SKM-1 (cell line): ENCODE results near the gene DBNL.
"Not testable (repeated sequence)": the region's sequence is repeated elsewhere in the genome, so short reads cannot be mapped to it uniquely, and the experiment has no call there.

Experiments used
- DNase-seq: peaks from one replicate; lab custom pipeline; 2025; ENCODE audit not compliant: unreplicated experiment; lab: John Stamatoyannopoulos, UW

Gene DBNL

DNA sequence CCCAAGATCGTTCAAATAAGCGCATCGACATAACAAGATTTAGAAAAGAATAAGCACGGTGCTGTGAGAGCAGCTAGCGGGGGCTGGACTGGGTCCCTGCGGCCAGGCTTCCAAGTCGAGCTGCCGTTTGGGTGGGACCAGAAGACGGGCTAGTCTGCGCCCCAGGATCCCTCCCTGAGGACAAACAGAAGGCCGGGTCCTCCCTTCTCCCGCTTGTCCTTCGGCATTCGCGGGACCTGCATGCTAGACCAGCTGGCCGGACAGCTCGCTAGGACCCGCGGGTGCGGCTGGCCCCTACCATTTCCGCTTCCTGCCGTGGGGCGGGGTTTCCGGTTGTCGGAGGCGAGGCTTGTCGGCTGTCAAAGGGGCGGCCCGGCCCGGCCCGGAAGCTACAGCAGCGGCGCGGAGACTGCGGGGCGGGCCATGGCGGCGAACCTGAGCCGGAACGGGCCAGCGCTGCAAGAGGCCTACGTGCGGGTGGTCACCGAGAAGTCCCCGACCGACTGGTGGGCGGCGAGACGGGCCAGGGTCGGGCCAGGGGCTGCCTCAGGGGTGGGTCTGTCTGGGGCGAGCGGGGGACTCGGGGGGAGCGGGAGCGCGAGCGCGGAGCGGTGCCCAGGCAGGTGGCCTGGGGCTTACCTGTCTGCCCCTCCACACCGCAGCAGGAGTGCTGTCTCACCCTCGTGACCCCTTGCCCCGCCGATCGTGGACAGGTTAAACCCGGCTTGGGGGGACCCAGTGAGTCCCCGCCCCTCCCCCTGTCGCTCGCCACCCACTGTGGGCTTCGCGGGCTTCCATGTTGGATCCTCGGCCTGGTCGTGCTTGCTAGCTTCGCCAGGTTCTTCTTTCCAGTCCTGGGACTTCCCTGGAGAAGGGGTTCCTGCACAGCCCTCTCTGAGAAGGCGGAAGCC, at the start of gene DBNL:
TSS of gene DBNL (plus strand) at position 388 of the 911 bp plus-strand sequence. CDS start at position 424, 36 bp downstream.
- DNase-seq: peak; percentile 31

DNA sequence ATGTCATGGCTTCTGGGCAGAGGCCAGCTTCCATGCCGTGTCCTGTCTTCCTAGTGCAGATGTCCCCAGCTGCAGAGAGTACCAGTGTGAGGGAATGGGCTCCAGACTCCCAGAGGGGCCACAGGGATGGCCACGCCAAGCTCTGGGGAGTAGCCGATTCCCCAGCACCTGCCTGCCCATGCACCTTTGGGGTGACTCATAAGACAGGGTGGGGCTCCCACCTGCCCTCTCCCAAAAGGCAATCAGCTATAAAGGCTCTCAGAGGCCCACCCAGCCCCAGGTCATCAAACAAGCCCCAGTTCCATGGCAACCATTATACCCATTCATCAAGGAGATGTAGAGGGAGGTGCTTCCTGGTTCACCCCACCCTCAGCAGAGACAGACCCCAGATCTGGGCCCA, 47.0 kb upstream of the DBNL start, which contains the start of gene SPDYE1:
TSS of gene SPDYE1 (plus strand) at position 366 of the 400 bp plus-strand sequence. CDS start 2,053 bp downstream, outside the sequence.
- DNase-seq: not testable (repeated sequence)

DNA sequence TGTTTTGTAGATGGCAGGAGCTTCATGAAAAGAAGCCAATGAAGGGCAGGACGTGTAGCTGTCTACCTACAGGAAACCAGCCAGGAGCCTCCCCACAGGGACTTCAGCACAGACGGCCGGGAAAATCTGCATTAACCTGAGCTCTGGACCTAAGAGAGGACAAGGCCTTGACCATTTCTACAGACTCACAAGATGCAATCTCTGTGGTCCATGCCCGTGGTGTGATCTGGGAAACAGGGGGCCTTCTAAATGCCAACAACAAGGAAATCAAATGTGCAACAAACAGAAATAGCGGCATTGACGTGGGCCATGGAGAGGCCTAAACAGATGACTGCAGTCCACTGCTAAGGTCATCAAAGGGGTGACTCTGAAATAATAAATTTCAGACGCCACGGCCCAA, 32.4 kb upstream of the DBNL start:
- DNase-seq: not testable (repeated sequence)

DNA sequence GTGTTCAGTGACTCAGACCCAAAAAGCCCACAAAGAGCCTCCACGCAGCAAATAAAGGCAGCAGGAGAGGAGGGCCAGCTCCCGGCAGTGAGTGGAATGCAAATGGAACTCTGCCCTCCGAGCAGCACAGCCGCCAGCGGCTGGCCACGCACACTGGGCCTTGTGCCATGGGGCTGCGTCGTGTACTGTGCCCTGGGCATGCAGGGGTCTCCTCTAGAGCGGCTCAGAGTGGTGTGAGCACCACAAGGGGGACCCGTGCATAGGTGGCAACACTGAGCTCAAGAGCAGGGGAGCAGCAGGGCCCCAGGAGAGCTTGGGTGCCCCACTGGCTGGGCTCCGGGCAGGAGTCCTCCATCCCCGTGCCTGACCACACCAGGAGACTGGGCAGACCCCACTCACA, 29.4 kb upstream of the DBNL start:
- DNase-seq: not testable (repeated sequence)

DNA sequence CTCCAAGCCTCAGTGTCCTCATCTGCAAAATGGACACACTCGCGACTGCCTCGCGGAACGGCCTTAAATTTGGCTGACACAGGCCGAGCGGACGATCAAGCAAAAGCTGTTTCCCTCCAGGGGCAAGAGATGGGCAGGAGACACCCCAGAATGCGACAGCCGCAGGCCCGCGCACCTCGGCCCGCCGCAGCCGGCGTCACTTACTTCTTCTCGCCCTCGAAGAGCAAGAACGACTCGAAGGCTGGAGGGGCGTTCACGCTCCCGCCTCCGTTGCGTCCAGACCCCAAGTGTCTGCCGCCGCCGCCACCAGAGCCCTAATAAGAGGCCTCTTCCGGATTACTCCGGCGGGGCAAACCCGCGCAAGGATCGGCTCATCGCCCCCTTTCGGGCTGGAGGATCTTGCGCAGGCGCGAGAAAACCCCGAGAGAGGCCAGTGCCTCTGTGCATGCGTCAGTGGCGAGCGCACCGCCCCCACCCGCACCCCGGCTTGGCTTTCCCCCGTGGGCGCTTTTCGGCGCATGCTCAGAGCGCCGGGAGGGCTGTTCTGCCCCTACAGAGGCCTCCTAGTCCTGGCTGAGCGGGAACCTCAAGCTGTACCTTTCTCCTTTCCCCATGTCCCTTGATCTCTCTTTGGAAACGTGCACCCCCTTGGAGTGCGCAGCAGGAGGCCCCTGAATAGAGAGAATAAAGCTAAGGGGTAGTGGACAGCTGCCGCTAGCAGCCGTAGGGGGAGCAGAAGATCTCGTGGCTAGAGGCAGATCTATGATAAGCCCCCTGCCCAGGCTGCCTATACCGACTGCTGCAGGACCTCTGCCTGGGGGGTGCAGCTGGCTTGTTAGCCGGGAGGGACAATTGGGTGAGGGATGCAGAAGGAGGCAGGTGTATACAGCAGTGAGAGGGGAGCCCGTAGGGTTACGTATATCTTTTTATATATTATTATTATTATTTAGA, 25.4 kb upstream of the DBNL start:
- DNase-seq: peak; percentile 74

DNA sequence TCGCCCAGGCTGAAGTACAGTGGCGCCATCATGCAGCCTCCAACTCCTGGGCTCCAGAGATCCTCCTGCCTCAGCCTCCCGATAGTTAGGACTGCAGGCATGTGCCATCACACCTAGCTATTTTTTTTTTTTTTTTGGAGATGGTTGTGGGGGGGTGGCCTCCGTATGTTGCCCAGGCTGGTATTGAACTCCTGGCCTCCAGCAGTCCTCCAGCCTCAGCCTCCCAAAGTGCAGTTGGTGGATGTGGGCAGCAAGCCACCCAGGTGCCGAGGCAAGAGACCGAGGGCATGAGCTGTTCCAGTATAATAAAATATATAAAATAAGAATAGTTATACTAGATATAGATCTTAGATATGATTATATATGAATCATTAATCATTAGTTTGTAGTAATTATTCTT, 24.7 kb upstream of the DBNL start:
- not testable (repeated sequence) for DNase-seq

DNA sequence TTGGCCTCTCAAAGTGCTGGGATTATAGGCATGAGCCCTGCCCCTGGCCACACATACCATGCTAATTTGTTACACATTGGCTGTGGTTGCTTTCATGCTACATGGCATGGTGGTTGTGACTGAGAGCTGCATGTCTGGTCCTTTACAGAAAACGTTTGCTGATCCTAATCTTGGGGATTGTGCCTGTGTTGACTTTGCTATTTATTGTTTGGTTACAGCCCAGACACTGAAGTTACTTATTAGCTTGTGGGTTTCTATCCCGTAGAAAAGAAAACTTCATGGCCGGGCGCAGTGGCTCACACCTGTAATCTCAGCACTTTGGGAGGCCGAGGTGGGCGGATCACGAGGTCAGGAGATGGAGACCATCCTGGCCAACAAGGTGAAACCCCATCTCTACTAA, 22.4 kb upstream of the DBNL start:
- DNase-seq: not testable (repeated sequence)

DNA sequence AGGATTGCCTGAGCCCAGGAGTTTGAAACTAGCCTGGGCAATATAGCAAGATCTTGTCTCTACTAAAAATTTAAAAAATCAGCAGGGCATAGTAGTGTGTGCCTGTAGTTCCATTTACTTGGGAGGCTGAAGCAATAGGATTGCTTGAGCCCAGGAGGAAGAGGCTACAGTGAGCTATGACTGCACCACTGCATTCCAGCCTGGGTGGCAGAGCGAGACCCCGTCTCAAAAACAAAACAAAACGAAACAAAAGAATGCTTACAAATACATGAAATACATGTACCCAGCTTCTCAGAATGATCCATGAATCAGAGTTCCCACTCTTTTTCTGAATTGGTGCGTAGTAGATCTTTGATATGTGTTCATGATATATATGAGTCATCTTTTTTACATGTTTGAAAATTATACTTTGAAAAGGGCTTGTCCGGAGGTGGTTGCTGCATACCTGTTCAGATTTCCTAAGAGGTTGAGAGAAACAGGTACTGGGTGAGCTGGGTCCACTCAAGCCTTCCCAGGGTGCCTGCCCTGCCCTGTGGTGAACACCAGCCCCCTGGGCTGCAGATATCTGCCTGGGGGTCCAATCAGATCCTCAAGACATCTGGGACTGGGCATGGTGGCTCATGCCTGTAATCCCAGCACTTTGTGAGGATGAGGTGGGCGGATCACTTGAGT, 21.6 kb upstream of the DBNL start:
- DNase-seq: not testable (repeated sequence)

DNA sequence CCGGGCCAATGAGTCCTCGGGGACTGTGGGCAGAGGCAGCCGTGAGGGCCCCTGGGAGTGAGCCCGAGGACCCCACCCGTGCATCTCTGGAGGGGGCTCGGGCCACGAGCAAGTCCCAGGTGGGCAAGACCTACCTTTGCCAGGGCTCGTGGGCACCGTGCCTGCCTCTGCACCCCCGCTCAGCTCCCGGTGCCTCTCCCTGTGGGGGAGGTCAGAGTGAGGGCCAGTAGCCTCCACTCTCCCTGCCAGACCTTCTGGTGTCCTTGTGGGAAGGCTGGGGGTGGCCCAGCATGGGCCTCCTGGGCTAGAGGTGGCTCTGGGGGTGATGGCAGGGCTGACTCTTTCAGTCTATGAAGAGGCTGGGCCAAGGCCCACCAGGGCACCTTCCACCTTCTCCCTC, 15.1 kb upstream of the DBNL start:
- not testable (repeated sequence) for DNase-seq

DNA sequence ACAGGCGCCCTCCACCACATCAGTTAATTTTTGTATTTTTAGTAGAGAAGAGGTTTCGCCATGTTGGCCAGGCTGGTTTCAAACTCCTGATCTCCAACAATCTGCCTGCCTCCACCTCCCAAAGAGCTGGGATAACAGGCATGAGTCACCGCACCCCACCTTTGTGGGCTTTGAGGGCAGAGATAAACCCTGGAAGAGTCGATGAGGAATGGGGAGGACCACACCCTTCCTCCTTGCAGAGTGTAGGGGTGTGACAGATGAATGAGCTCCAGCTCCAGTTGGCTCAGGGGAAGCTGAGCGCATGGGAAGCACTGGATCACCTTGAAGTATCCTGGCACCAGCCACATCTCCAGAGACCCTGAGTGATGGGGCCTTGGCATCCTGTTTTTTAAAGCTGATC, 14.5 kb upstream of the DBNL start:
- not testable (repeated sequence) for DNase-seq

DNA sequence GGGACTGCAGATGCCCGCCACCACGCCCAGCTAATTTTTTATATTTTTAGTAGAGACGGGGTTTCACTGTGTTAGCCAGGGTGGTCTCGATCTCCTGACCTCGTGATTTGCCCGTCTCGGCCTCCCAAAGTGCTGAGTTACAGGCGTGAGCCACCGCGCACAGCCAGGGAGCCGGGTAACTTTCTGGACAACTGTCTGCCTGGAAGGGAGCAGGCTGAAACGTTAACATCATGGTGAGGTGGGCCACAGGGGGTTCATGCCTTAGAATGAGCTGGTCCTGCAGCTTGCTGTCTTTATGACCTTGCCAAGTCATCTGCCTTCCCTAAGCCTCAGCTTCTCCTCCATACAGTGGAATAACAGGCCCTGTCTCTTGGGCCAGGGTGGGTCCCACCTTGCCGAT, 13.2 kb upstream of the DBNL start:
- not testable (repeated sequence) for DNase-seq

DNA sequence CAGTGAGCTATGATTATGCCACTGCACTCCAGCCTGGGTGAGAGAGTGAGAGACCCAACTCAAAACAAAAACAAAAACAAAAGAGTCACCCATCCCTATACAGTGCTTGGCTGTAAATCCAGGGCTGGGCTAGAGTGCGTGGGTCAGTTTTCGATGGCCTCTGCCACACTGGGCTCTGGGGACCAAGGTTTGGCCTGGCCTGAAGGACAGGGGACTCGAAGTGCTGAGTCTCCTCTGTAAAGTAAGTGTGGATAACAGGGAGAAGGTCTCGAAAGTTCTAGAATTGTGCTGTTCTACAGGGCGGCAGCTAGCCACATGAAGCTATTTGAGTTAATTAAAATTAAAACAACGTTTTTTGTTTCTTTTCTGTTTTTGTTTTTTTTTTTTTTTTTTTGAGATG, 12.5 kb upstream of the DBNL start:
- not testable (repeated sequence) for DNase-seq

DNA sequence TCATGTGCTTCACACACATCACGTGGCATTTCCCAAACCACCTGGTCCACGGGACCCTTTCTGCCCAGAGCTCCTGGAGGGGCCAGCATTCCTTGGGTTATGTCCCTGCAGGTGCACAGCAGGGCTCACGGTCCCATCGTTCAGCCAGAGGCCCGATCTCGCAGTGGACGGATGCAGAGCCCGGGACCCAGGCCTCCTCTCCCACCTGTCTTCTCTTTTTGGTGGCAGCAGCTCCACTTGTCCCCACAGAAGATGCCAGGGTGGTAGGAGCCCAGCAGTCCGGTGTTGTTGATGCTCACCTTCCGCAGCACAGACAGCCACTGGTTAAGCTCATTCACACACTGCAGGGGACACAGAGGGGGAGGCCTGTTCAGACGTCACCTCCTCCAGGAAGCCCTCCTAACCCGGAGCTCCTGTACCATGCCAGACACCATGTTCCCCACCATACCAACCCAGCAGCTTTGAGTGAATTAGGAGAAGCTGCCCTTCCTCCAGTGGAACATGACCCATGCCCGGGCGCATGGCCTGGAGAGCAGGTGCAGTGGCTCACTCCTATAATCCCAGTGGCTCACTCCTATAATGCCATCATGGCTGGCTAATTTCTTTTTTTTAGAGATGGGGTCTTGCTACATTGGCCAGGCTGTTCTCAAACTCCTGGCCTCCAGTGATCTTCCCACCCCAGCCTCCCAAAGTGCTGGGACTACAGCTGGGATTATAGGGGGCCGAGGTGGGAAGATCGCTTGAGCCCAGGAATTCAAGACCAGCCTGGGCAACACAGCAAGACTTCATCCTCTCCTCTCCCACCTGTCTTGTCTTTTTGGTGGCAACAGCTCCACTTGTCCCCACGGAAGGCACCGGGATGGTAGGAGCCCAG, 10.3 kb upstream of the DBNL start:
- not testable (repeated sequence) for DNase-seq

DNA sequence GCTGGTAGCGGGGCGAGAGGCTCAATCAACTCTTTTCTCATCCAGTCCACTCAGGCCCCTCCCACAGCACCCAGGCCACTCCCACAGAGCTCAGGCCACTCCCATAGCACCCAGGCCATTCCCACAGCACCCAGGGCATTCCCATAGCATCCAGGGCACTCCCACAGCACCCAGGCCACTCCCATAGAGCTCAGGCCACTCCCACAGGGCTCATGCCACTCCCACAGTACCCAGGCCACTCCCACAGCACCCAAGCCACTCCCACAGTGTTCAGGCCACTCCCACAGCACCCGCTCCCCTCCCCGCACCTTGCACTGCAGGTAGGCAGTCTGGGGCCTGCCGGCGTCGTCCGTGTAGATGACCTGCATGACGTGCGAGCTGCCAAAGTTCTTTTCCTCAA, 8.1 kb upstream of the DBNL start:
- not testable (repeated sequence) for DNase-seq

DNA sequence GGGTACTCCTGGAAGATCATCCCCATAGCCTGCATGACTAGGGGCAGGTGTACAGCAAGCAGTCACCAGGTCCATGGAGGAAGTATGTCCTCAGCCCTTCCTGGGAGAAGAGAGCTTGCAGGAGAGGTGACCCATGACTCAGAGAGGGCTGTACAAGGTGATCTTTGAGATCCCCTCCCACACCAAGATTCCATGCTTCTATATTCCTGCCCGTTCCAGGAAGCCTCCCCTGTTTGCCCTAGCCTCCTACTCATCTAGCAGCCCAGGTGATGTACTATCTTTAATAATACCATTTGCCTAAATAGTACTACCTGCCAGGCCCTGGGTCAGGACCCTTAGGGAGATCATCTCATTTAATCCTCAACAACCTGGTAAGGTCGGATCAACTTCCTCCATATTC, 6.6 kb upstream of the DBNL start:
- not testable (repeated sequence) for DNase-seq

DNA sequence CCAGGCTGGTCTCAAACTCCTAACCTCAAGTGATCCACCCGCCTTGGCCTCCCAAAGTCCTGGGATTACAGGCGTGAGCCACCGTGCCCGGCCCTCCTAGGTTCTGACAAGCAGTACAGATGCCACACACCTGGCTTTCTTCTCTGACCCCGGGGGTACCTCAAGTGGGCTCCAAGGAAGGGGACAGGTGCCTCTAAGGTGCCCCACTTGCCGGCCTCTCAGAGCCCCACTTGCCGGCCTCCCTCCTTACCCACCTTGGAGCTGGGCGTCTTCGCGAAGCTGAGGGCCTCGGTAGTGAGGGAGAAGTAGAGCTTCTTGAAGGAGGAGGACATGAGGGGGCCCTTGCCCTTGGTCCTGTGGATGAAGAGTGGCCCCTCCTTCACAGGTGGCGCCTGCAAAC, 5.9 kb upstream of the DBNL start:
- DNase-seq: not testable (repeated sequence)

DNA sequence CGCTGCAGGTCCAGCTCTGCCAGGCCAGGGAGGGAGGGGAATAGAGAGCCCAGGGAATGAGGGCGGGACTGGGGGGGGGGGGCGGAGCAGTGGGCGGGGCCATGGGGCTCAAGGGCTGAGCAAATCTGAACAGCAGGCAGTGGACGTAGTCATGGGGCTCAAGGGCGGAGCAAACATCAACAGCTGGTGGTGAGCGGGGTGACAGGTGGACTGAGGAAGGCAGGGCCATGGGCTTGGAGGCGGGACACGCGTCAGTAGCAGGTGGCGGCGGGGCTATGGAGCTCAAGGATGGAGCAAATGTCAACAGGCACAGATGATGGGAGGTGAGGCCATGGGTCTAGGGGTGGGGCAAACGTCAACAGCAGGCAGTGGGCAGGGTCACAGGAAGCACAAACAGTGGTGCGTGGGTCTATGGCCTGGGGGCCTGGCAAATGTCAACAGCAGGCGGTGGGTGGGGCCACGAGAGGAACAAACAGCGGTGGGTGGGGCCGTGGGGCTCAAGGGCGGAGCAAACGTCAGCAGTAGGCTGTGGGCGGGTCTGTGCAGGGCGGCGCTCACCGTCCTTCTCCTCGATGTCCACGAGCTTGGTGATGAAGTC, 5.4 kb upstream of the DBNL start:
- not testable (repeated sequence) for DNase-seq

DNA sequence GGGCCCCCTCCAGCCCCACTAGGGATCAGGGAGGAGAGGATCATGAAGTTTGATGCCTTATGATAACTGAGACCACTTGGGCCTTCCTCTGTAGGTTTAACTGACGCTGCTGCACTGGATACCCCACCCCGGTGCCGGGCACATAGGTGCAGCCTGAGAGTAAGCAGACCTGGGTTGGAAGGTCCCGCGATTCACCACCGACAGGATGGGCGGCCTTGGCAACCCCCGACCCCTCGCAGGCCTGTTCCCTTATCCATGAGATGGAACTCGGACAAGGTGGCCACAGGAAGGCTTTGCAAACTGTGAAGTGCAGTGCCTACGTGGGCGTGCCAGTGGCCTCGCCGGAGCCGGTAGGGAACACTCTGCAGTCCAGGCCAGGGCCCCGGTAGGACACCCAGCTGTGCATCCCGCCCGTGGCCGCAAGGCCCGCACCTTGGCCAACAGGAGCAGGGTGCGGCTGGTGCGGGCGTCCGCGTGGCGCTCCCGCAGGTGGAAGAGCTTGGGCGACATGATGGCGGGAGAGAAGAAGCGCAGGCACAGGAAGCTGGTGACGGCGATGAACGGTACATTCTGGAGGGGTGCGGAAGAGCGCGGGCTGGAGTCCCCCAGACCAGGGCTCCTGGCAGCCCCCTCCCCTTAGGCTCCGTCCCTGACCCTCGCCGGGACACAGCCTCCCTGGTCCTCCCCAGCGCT, 4.6 kb upstream of the DBNL start:
- DNase-seq: not testable (repeated sequence)

DNA sequence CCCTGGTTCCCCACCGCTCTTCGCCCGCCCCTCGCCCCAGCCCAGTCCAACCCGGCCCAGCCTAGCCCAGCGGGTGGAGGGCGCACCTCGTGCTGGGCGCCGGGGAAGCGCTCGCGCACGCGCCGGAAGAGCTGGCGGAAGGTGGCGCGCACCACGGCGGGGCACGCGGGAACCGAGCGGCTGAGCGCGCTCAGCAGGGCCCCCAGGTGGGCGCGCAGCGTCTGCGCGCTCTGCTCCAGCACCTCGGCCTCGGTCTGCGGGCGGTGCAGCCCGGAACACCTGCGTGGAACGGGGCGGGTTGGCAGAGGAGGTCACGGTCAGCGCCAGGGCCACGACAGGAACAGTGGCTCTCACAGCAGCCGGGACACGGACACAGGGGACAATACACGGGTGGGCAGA, 4.0 kb upstream of the DBNL start:
- DNase-seq: not testable (repeated sequence)
